Immature natural killer cell (primary cell): Measurements from ENCODE around the gene CFAP74. TPM values are rescaled to one million over a fixed set of nuclear protein-coding genes. Genes with fewer than 3 reads are reported as not detected.
A peak's percentile ranks its signal among the peaks of the same experiment; 100 is the strongest.

Experiments used
- DNase-seq, 3 donors: peaks; one replicate each; pipeline ENCODE4 v3.0.0; 2022; ENCODE audit warnings: mixed read lengths in 1 of 3
- H3K27ac Mint-ChIP-seq, 6 donors: one replicate each; pipeline ENCODE4 v1.8.0; 2020; ENCODE audit warnings: mixed read lengths in 6 of 6, mild to moderate bottlenecking in 5 of 6, inconsistent platforms in 4 of 6, moderate library complexity in 3 of 6
- H3K27me3 Mint-ChIP-seq, 3 donors: one replicate each; pipeline ENCODE4 v1.8.0; 2020 to 2021; ENCODE audit warnings: low read depth in 3 of 3, mild to moderate bottlenecking in 3 of 3, mixed read lengths in 3 of 3, moderate library complexity in 3 of 3, inconsistent platforms in 1 of 3
- H3K36me3 Mint-ChIP-seq, 3 donors: one replicate each; pipeline ENCODE4 v1.8.0; 2020; ENCODE audit warnings: mixed read lengths in 3 of 3, inconsistent platforms in 2 of 3, mild to moderate bottlenecking in 2 of 3
- H3K4me1 Mint-ChIP-seq, 2 donors: one replicate each; pipeline ENCODE4 v1.8.0; 2020; ENCODE audit warnings: inconsistent platforms in 2 of 2, mild to moderate bottlenecking in 2 of 2, mixed read lengths in 2 of 2, moderate library complexity in 1 of 2
- H3K4me3 Mint-ChIP-seq, 5 donors: one replicate each; pipeline ENCODE4 v1.8.0; 2020; ENCODE audit warnings: mild to moderate bottlenecking in 5 of 5, mixed read lengths in 5 of 5, inconsistent platforms in 3 of 5, moderate library complexity in 3 of 5
- H3K9me3 Mint-ChIP-seq, 6 donors: one replicate each; pipeline ENCODE4 v1.8.0; 2020; ENCODE audit warnings: mild to moderate bottlenecking in 6 of 6, mixed read lengths in 6 of 6, inconsistent platforms in 4 of 6, moderate library complexity in 3 of 6
- polyA plus RNA-seq, 3 donors: library from polyadenylated mRNA; unstranded; fragments of 300-500 nt; fragmentation: Illumina TruSeq; gene quantifications; one replicate each; pipeline ENCODE4 v1.2.3, GENCODE V29; 2021

The CFAP74 gene
- polyA plus RNA-seq, 3 donors from 2014 or later: not detected

GRCh38 chr1:2033165-2033564 is 29.6 kb upstream of the CFAP74 start:
- Mint-ChIP-seq H3K4me1 (no peaks in the 10 kb centered on the region), H3K27ac (no peak overlapping the region)

GRCh38 chr1:2032737-2033136 is 29.2 kb upstream of the CFAP74 start:
- Mint-ChIP-seq H3K4me3 (no peak overlapping the region), H3K27me3 (no peaks in the 10 kb centered on the region), H3K4me1 (no peaks in the 10 kb centered on the region), H3K27ac (no peak overlapping the region), H3K36me3 (no peaks in the 10 kb centered on the region), H3K9me3 (no peaks in the 10 kb centered on the region)
- no peak for DNase-seq

More at GRCh38 chr1:2033165-2033564, 29.6 kb upstream of the CFAP74 start:
- no peak for DNase-seq
- Mint-ChIP-seq H3K36me3 (no peaks in the 10 kb centered on the region), H3K4me3 (no peak overlapping the region), H3K9me3 (no peaks in the 10 kb centered on the region), H3K27me3 (no peaks in the 10 kb centered on the region)

GRCh38 chr1:2031546-2032540 is 28.3 kb upstream of the CFAP74 start:
- Mint-ChIP-seq H3K9me3 (no peaks in the 10 kb centered on the region), H3K36me3 (no peaks in the 10 kb centered on the region), H3K4me3 (no peak overlapping the region), H3K4me1 (no peaks in the 10 kb centered on the region), H3K27me3 (peaks cover 0 to 1% (median 0%) of the 10 kb centered on the region in 3 donors), H3K27ac (no peak overlapping the region)
- no peak for DNase-seq

GRCh38 chr1:2030076-2030871 is 26.7 kb upstream of the CFAP74 start:
- Mint-ChIP-seq H3K27ac (no peak overlapping the region), H3K4me1 (no peaks in the 10 kb centered on the region)

GRCh38 chr1:2029561-2029960 is 26.0 kb upstream of the CFAP74 start:
- no peaks in the 10 kb centered on the region for H3K9me3 Mint-ChIP-seq
- no peak overlapping the region for H3K4me3 Mint-ChIP-seq
- peaks cover 0 to 2% (median 0%) of the 10 kb centered on the region in 3 donors for H3K27me3 Mint-ChIP-seq
- DNase-seq: no peak
- no peaks in the 10 kb centered on the region for H3K4me1 Mint-ChIP-seq
- H3K27ac Mint-ChIP-seq: no peak overlapping the region
- no peaks in the 10 kb centered on the region for H3K36me3 Mint-ChIP-seq

More at GRCh38 chr1:2030076-2030871, 26.7 kb upstream of the CFAP74 start:
- DNase-seq: no peak
- H3K27me3 Mint-ChIP-seq: peaks cover 0 to 2% (median 0%) of the 10 kb centered on the region in 3 donors
- no peaks in the 10 kb centered on the region for H3K36me3 Mint-ChIP-seq
- H3K4me3 Mint-ChIP-seq: no peak overlapping the region
- no peaks in the 10 kb centered on the region for H3K9me3 Mint-ChIP-seq

GRCh38 chr1:2028870-2029560 is 25.4 kb upstream of the CFAP74 start:
- H3K9me3 Mint-ChIP-seq: no peaks in the 10 kb centered on the region
- DNase-seq: no peak
- no peak overlapping the region for H3K4me3 Mint-ChIP-seq
- H3K27ac Mint-ChIP-seq: no peak overlapping the region
- H3K36me3 Mint-ChIP-seq: no peaks in the 10 kb centered on the region
- H3K27me3 Mint-ChIP-seq: peaks cover 0 to 2% (median 0%) of the 10 kb centered on the region in 3 donors
- no peaks in the 10 kb centered on the region for H3K4me1 Mint-ChIP-seq

GRCh38 chr1:2027961-2028583 is 24.5 kb upstream of the CFAP74 start:
- Mint-ChIP-seq H3K4me1 (no peaks in the 10 kb centered on the region), H3K36me3 (no peaks in the 10 kb centered on the region), H3K4me3 (no peak overlapping the region), H3K27me3 (peaks cover 0 to 2% (median 0%) of the 10 kb centered on the region in 3 donors), H3K9me3 (no peaks in the 10 kb centered on the region), H3K27ac (no peak overlapping the region)
- no peak for DNase-seq

- H3K9me3 Mint-ChIP-seq: no peaks in the 10 kb centered on the region
- H3K4me3 Mint-ChIP-seq: peak overlapping the region in 2 of 5 donors; percentile 33 to 48
- H3K4me1 Mint-ChIP-seq: no peaks in the 10 kb centered on the region
- no peak overlapping the region for H3K27ac Mint-ChIP-seq
- peaks cover 0 to 9% (median 0%) of the 10 kb centered on the region in 3 donors for H3K27me3 Mint-ChIP-seq
- H3K36me3 Mint-ChIP-seq: no peaks in the 10 kb centered on the region
- DNase-seq: peak in 1 of 3 donors; percentile 13
These were observed 21.9 kb upstream of the CFAP74 start for GRCh38 chr1:2025491-2025981.

GRCh38 chr1:2024887-2025286 is 21.3 kb upstream of the CFAP74 start:
- Mint-ChIP-seq H3K27ac (no peak overlapping the region), H3K4me3 (no peak overlapping the region), H3K36me3 (no peaks in the 10 kb centered on the region), H3K4me1 (no peaks in the 10 kb centered on the region), H3K9me3 (no peaks in the 10 kb centered on the region), H3K27me3 (peaks cover 3 to 13% (median 3%) of the 10 kb centered on the region in 3 donors)
- no peak for DNase-seq

- Mint-ChIP-seq H3K27me3 (peaks cover 3 to 13% (median 5%) of the 10 kb centered on the region in 3 donors), H3K4me3 (no peak overlapping the region), H3K27ac (no peak overlapping the region), H3K36me3 (no peaks in the 10 kb centered on the region), H3K9me3 (no peaks in the 10 kb centered on the region), H3K4me1 (no peaks in the 10 kb centered on the region)
- DNase-seq: no peak
These were observed 20.9 kb upstream of the CFAP74 start for GRCh38 chr1:2024451-2024850.

- Mint-ChIP-seq H3K4me1 (peaks cover 3 to 6% of the 10 kb centered on the region in 2 donors), H3K27ac (no peak overlapping the region), H3K9me3 (peaks cover 0 to under 1% (median 0%) of the 10 kb centered on the region in 6 donors), H3K36me3 (no peaks in the 10 kb centered on the region), H3K4me3 (no peak overlapping the region), H3K27me3 (peaks cover 6 to 13% (median 9%) of the 10 kb centered on the region in 3 donors)
- no peak for DNase-seq
These were observed 19.6 kb upstream of the CFAP74 start for GRCh38 chr1:2023187-2023586.

- H3K36me3 Mint-ChIP-seq: no peaks in the 10 kb centered on the region
- H3K27me3 Mint-ChIP-seq: peaks cover 10 to 15% (median 13%) of the 10 kb centered on the region in 3 donors
- no peak overlapping the region for H3K4me3 Mint-ChIP-seq
- peaks cover 0 to 2% (median 0%) of the 10 kb centered on the region in 6 donors for H3K9me3 Mint-ChIP-seq
- no peak overlapping the region for H3K27ac Mint-ChIP-seq
- peaks cover 6 to 7% of the 10 kb centered on the region in 2 donors for H3K4me1 Mint-ChIP-seq
- no peak for DNase-seq
These were observed 18.6 kb upstream of the CFAP74 start for GRCh38 chr1:2022063-2022770.
